ENCODE data around the gene OR8I2.
"Not testable (repeated sequence)": the region's sequence is repeated elsewhere in the genome, so short reads cannot be mapped to it uniquely, and the experiment has no call there.

The OR8I2 gene

GRCh38 chr11:56093008-56093407, at the start of gene OR8I2:
TSS of gene OR8I2 (plus strand) at chr11:56093308. CDS start at chr11:56093308, 0 bp downstream.
- TF ChIP-seq GATA1 (IDR thresholded peaks at IDR 0.05; ENCODE audit: low read depth, low read length) (no peak), POLR2A (IDR thresholded peaks at IDR 0.05; ENCODE audit: low read length) (no peak)
- DNase-seq: no peak

GRCh38 chr11:56045538-56045937, 47.6 kb upstream of the OR8I2 start:
- TF ChIP-seq GATA1 (IDR thresholded peaks at IDR 0.05; ENCODE audit: low read depth, low read length): no peak
- TF ChIP-seq POLR2A (IDR thresholded peaks at IDR 0.05; ENCODE audit: low read length): no peak
- no peak for DNase-seq

GRCh38 chr11:56048480-56048879, 44.6 kb upstream of the OR8I2 start:
- no peak for DNase-seq
- TF ChIP-seq GATA1 (IDR thresholded peaks at IDR 0.05; ENCODE audit: low read depth, low read length): no peak
- TF ChIP-seq POLR2A (IDR thresholded peaks at IDR 0.05; ENCODE audit: low read length): no peak

DNA sequence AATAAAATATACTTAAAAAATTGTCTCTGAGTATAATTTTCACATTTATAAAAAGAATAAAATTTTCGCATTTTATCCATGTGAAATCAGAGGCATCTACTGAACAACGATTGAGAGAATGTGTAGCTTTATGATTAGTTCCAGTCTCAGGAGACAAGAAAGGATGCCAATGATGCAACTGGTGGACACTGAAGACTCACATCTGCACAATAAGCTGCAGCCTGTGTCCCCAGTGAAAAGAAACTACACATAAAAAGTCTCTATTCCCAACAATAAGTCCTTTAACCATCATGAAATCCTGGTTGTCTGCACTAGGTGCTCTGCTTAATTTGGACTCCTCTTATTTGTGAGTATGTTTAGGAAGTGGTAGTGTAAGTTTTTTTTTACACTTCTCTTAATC, 43.6 kb upstream of the OR8I2 start:
- no peak for DNase-seq
- no peak for TF ChIP-seq GATA1 (IDR thresholded peaks at IDR 0.05; ENCODE audit: low read depth, low read length)
- TF ChIP-seq POLR2A (IDR thresholded peaks at IDR 0.05; ENCODE audit: low read length): no peak

DNA sequence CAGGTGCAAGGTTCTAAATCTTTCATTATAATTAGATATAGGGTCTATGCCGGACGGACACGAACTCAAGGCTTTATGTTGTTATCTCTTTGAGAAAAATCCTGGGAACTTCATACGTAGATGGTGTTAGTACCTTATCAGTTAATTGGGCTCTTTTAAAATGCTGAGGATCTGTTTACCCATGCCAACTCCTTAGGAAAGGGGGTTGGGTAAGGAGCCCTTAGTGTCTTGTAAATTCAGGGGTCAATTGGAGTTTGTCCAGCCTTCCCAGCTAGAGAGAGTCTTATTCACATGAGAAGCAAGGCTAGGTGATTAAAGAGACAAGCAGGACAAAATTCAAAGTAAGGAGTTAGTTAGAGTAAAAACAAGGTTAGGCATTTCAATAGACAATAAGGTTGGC, 36.7 kb upstream of the OR8I2 start:
- DNase-seq: not testable (repeated sequence)

- DNase-seq: not testable (repeated sequence)
Measured at GRCh38 chr11:56057661-56058237, 35.4 kb upstream of the OR8I2 start.

GRCh38 chr11:56058260-56058780, 34.8 kb upstream of the OR8I2 start:
- not testable (repeated sequence) for DNase-seq

DNA sequence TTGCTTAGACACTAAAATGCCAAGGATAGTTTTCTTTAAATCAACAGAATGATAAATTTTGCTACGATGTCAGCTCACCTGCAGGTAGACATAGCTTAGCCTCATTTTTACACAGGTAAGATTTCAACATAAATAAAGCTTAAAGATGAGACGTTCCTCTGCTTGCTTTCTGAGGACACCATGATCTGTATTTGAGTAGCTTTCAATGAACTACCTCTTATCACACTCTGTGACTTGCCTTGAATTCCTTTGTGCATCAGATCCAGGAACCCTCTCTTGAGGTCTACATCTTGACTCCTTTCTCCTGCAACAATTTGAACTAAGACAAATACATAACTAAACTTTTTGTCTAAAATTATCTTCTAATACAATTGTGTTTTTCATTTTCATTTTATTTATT, 26.1 kb upstream of the OR8I2 start:
- DNase-seq: no peak
- TF ChIP-seq GATA1 (IDR thresholded peaks at IDR 0.05; ENCODE audit: low read depth, low read length) (no peak), POLR2A (IDR thresholded peaks at IDR 0.05; ENCODE audit: low read length) (no peak)

DNA sequence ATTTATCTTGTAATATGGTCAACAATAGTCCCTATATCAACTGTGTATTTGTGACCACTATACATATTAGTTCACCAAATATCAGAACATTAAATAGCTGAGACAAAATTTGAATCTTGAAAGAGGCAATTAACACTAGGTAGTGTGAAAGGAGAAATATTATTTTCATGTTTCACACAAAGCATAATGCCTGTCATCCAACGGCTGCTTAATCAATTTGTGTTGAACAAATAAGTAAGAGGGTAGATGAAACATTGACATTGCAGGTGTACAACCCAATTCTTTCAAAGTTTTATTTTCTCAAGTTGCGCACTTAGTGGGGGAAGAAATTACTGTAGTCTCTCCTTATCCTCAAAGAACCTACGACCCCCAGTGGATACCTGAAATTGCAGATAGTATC, 3.4 kb upstream of the OR8I2 start:
- TF ChIP-seq GATA1 (IDR thresholded peaks at IDR 0.05; ENCODE audit: low read depth, low read length): no peak
- TF ChIP-seq POLR2A (IDR thresholded peaks at IDR 0.05; ENCODE audit: low read length): no peak

GRCh38 chr11:56103210-56103737, 10.2 kb downstream of the OR8I2 start, which contains the start of gene OR8H2:
TSS of gene OR8H2 (plus strand) at chr11:56103687. CDS start at chr11:56105043, 1,356 bp downstream.
- no peak for DNase-seq
- TF ChIP-seq POLR2A (IDR thresholded peaks at IDR 0.05; ENCODE audit: low read length): no peak
- TF ChIP-seq GATA1 (IDR thresholded peaks at IDR 0.05; ENCODE audit: low read depth, low read length): no peak

More for the DNA sequence above, 3.4 kb upstream of the OR8I2 start:
- no peak for DNase-seq

- no peak for DNase-seq
- TF ChIP-seq GATA1 (IDR thresholded peaks at IDR 0.05; ENCODE audit: low read depth, low read length): no peak
- TF ChIP-seq POLR2A (IDR thresholded peaks at IDR 0.05; ENCODE audit: low read length): no peak
Measured at GRCh38 chr11:56122073-56122472, 29.0 kb downstream of the OR8I2 start, which contains the start of gene OR8H3. TSS of gene OR8H3 (plus strand) at chr11:56122373. CDS start at chr11:56122373, 0 bp downstream.

DNA sequence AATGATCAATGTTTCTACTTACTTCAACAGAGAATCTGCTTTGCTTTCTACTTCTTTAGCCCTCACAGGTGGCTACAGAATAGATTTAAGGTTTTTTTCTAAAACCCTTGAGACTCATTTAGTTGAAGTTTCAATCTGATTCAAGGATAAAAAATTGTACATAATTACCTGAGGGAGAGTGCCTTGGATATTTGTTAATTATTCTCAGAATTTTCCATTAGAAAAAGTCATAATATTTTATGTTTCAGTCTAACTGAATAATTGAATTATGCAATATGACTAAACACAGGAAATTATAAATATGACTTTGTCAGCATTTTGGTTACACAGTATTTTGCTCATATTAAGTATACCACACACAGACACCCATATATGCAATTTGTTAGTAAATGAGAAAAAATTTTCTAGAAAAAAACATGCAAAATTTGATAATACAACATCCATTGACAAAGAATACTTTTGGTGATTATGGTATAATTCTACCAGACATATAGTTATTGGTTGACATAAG, 47.1 kb downstream of the OR8I2 start, which contains the start of gene OR8J3:
OR8J3 (minus strand) TSS at position 51 of the 511 bp plus-strand sequence. CDS start 2,483 bp downstream, outside the sequence.
- no peak for DNase-seq
- no peak for TF ChIP-seq GATA1 (IDR thresholded peaks at IDR 0.05; ENCODE audit: low read depth, low read length)
- no peak for TF ChIP-seq POLR2A (IDR thresholded peaks at IDR 0.05; ENCODE audit: low read length)

DNA sequence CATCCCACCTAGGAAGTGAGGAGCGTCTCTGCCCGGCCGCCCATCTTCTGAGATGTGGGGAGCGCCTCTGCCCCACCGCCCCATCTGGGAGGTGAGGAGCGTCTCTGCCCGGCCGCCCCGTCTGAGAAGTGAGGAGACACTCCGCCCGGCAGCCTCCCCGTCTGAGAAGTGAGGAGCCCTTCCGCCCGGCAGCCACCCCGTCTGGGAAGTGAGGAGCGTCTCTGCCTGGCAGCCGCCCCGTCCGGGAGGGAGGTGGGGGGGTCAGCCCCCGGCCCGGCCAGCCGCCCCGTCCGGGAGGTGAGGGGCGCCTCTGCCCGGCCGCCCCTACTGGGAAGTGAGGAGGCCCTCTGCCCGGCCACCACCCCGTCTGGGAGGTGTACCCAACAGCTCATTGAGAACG, 50.6 kb downstream of the OR8I2 start:
- DNase-seq: not testable (repeated sequence)
